Ovary (tissue), 9 donors: ENCODE measurements around the gene AKT3. TPM values are rescaled to one million over a fixed set of nuclear protein-coding genes. Genes with fewer than 3 reads are reported as not detected.

Experiments used
- DNase-seq, 5 donors: peaks; one replicate each; pipeline ENCODE4 v3.0.0-alpha.2; 2019 to 2020
- H3K27ac ChIP-seq, 2 donors: fragments of 200-600 bp; one replicate each; pipeline versions ENCODE4 v1.5.1 to v1.8.0; 2019 to 2022
- H3K27me3 ChIP-seq: fragments of 200-600 bp; one replicate; pipeline ENCODE4 v1.8.0; 2022
- H3K36me3 ChIP-seq: fragments of 200-600 bp; sonication (generic); one replicate; pipeline ENCODE4 v1.5.1; 2019
- H3K4me1 ChIP-seq: one replicate; pipeline ENCODE4 v1.8.1; 2013; ENCODE audit warnings: mild to moderate bottlenecking, moderate library complexity; ENCODE audit not compliant: insufficient read depth
- H3K4me3 ChIP-seq: fragments of 200-600 bp; sonication (generic); one replicate; pipeline ENCODE4 v1.5.1; 2017
- H3K9me3 ChIP-seq, 2 donors: fragments of 200-600 bp in 1 of 2; sonication (generic) in 1 of 2; one replicate each; pipeline versions ENCODE4 v1.5.1 to v1.8.1; 2013 to 2019; ENCODE audit warnings: mild to moderate bottlenecking in 1 of 2, moderate library complexity in 1 of 2
- CTCF ChIP-seq, 3 donors: fragments of 450-650 bp in 2 of 3; fragments of 200-600 bp in 1 of 3; IDR thresholded peaks; one replicate each; pipeline versions ENCODE4 v1.5.1 to v1.8.0; 2016 to 2022; ENCODE audit warnings: antibody characterized with exemption in 3 of 3, mild to moderate bottlenecking in 1 of 3
- EP300 ChIP-seq: sonication (generic); formaldehyde crosslinking; IDR thresholded peaks from one replicate; pipeline ENCODE4 v1.6.1; 2017; ENCODE audit warnings: antibody characterized with exemption
- POLR2A ChIP-seq: fragments of 450-650 bp; IDR thresholded peaks from one replicate; pipeline ENCODE4 v1.6.1; 2017; ENCODE audit warnings: antibody characterized with exemption, mild to moderate bottlenecking, moderate library complexity
- WGBS, 3 donors: extraction: QIAGEN DNeasy Blood & Tissue Kit in 1 of 3; methylation state at CpG; one replicate each; pipeline versions ENCODE4 v1.1.5 to v1.1.7; 2013 to 2017; 5-methylcytosine and 5-hydroxymethylcytosine counted together
- intact Hi-C, 4 donors: fragments of 100-400 bp; cut with DNase I; formaldehyde crosslinking; loops; one replicate each; pipeline versions ENCODE4 v1.11.0 to v1.15.1; 2022 to 2023
- polyA plus RNA-seq, 2 donors: library from polyadenylated mRNA; stranded (reverse); fragments of 200-250 nt in 1 of 2; fragments of 350-450 nt in 1 of 2; fragmentation: Illumina TruSeq in 1 of 2; extraction: RNeasy Lipid Tissue Mini Kit (QIAGEN cat#74804) in 1 of 2; gene quantifications; one replicate each; pipeline ENCODE4 v1.2.3, GENCODE V29; 2013 to 2014
- total RNA-seq, 7 donors: library from RNA; depleted of rRNA in 2 of 7; stranded (reverse); fragments of >200 nt in 2 of 7; fragmentation: NEBNext Ultra II Directional in 3 of 7; extraction: Animal tissue kit (Norgen Biotek cat#: 25700) in 3 of 7; gene quantifications; one replicate each; pipeline versions ENCODE4 v1.1.0 to v1.2.4, GENCODE V29; 2016 to 2023
- donor health status: DM: no; HTN: no; CAD: no; lungs with moderate emphysema.
- donor health status: DM: no; HTN: no; CAD: no.
- donor health status: Bipolar disorder and iron deficiency.
- donor health status: DM: yes; HTN: yes; CAD: no.
- donor health status: DM: no; HTN: no; CAD: no.
- donor health status: DM: yes; HTN: yes; CAD: no.

Gene AKT3
- total and polyA plus RNA-seq, 9 donors = 27.2 to 202 (median 111) TPM

GRCh38 chr1:243438815-243439214 is 411.2 kb downstream of the AKT3 start:
- H3K4me1 ChIP-seq = peaks cover 4% of the 10 kb centered on the region
- 61 to 70% (median 68%) methylated on average over 2 of the region's 2 CpGs for WGBS, 3 donors

More at GRCh38 chr1:243438815-243439214, 411.2 kb downstream of the AKT3 start:
- intact Hi-C loops = loop anchor here in 1 of 4 donors (1.0 kb wide), 1 partner anchor 39 kb away; no protein-coding TSS in a partner anchor
- no peak for TF ChIP-seq CTCF (IDR thresholded peaks at IDR 0.05)
- TF ChIP-seq POLR2A = no peak
- no peak for TF ChIP-seq EP300
- Histone ChIP-seq H3K27me3 (no peaks in the 10 kb centered on the region), H3K9me3 (no peaks in the 10 kb centered on the region), H3K36me3 (no peaks in the 10 kb centered on the region), H3K4me3 (no peak overlapping the region), H3K27ac (no peak overlapping the region)
- no peak for DNase-seq

Other genes with a start within 250 kb of the AKT3 start
- gene ZBTB18, start 201.0 kb upstream of the AKT3 start, total RNA-seq = 10 to 100 TPM in 5 of 7 donors, 1 to 10 TPM in 2; 8.6 to 14.0 (median 10.8) TPM
- 1 to 10 TPM; 6.7 to 7.2 TPM for gene ZBTB18, start 201.0 kb upstream of the AKT3 start, polyA plus RNA-seq